GM23338 (cell line): ENCODE data around the gene CUEDC1. TPM values are rescaled to one million over a fixed set of nuclear protein-coding genes. Genes with fewer than 3 reads are reported as not detected.
"Not testable (repeated sequence)": the region's sequence is repeated elsewhere in the genome, so short reads cannot be mapped to it uniquely, and the experiment has no call there.

ENCODE experiments used
- ATAC-seq: fragments of 200-7000 bp; cut with Tn5 transposase; 3 replicates; pipeline ENCODE4 v1.9.1; 2020
- DNase-seq: peaks from one replicate; pipeline ENCODE4 v3.0.0-alpha.2; 2015; ENCODE audit warnings: low spot score
- H2AFZ ChIP-seq: fragments of 200-600 bp; sonication (generic); 2 replicates; pipeline ENCODE4 v1.8.0; 2016; ENCODE audit warnings: antibody characterized with exemption, mild to moderate bottlenecking, moderate library complexity
- H3F3A ChIP-seq: fragments of 200-600 bp; sonication (generic); replicated peaks from 2 replicates; pipeline ENCODE4 v1.8.0; 2017; ENCODE audit warnings: antibody characterized with exemption, mixed run types, low read depth
- H3K27ac ChIP-seq: fragments of 200-600 bp; sonication (generic); 2 replicates; pipeline ENCODE4 v1.6.1; 2016; ENCODE audit warnings: low read depth
- H3K27me3 ChIP-seq: fragments of 200-600 bp; sonication (generic); 2 replicates; pipeline ENCODE4 v1.8.0; 2016; ENCODE audit warnings: mild to moderate bottlenecking, mixed run types, moderate library complexity; ENCODE audit not compliant: insufficient read depth
- H3K36me3 ChIP-seq: fragments of 200-600 bp; sonication (generic); 2 replicates; pipeline ENCODE4 v1.8.0; 2016; ENCODE audit warnings: mild to moderate bottlenecking; ENCODE audit not compliant: insufficient read depth
- H3K4me1 ChIP-seq: fragments of 200-600 bp; sonication (generic); 2 replicates; pipeline ENCODE4 v1.8.0; 2016; ENCODE audit warnings: mild to moderate bottlenecking, moderate library complexity; ENCODE audit not compliant: insufficient read depth
- H3K4me2 ChIP-seq: fragments of 200-600 bp; sonication (generic); 2 replicates; pipeline ENCODE4 v1.7.1; 2017; ENCODE audit warnings: mixed run types
- H3K4me3 ChIP-seq: fragments of 200-600 bp; sonication (generic); 2 replicates; pipeline ENCODE4 v1.6.1; 2016; ENCODE audit warnings: mixed run types
- H3K79me2 ChIP-seq: fragments of 200-600 bp; sonication (generic); replicated peaks from 2 replicates; pipeline ENCODE4 v1.8.0; 2017; ENCODE audit warnings: mild to moderate bottlenecking; ENCODE audit not compliant: insufficient read depth
- H3K9me2 ChIP-seq: fragments of 200-600 bp; sonication (generic); 2 replicates; pipeline ENCODE4 v1.8.0; 2017; ENCODE audit not compliant: insufficient read depth
- H4K20me1 ChIP-seq: fragments of 200-600 bp; sonication (generic); replicated peaks from 2 replicates; pipeline ENCODE4 v1.8.0; 2017; ENCODE audit warnings: mild to moderate bottlenecking; ENCODE audit not compliant: insufficient read depth
- H3K27ac Mint-ChIP-seq: 2 replicates; pipeline ENCODE4 v1.8.0; 2020; ENCODE audit warnings: inconsistent platforms, mild to moderate bottlenecking, moderate library complexity, mixed read lengths
- H3K27me3 Mint-ChIP-seq: 3 replicates; pipeline ENCODE4 v1.8.0; 2022; ENCODE audit warnings: low read depth, mild to moderate bottlenecking, moderate library complexity, mixed read lengths, inconsistent platforms; ENCODE audit not compliant: insufficient read depth, poor library complexity
- H3K36me3 Mint-ChIP-seq: 3 replicates; pipeline ENCODE4 v1.8.0; 2021; ENCODE audit warnings: low read depth, mild to moderate bottlenecking, inconsistent platforms, moderate library complexity, mixed read lengths
- H3K4me1 Mint-ChIP-seq: 3 replicates; pipeline ENCODE4 v1.8.0; 2020; ENCODE audit warnings: mild to moderate bottlenecking, inconsistent platforms, mixed read lengths
- H3K4me3 Mint-ChIP-seq: 3 replicates; pipeline ENCODE4 v1.8.0; 2021; ENCODE audit warnings: moderate library complexity, mild to moderate bottlenecking, inconsistent platforms, mixed read lengths
- H3K9me3 Mint-ChIP-seq: 3 replicates; pipeline ENCODE4 v1.8.0; 2020; ENCODE audit warnings: moderate library complexity, mild to moderate bottlenecking, inconsistent platforms, mixed read lengths
- CREB1 ChIP-seq: fragments of 250-450 bp; sonication (Bioruptor Pico); IDR thresholded peaks from 2 replicates; pipeline ENCODE4 v1.5.0; 2020; ENCODE audit warnings: low read depth, mild to moderate bottlenecking, moderate library complexity
- CTCF ChIP-seq, 2 experiments: fragments of 200-600 bp in 1 of 2; sonication (generic) in 1 of 2; conservative IDR thresholded peaks; 2 replicates each; pipeline versions ENCODE4 v1.5.1 to v1.6.1; 2016 to 2017; ENCODE audit warnings: antibody characterized with exemption in 2 of 2, low read depth in 2 of 2, mild to moderate bottlenecking in 2 of 2, moderate library complexity in 1 of 2
- ETS1 ChIP-seq: IDR thresholded peaks from 2 replicates; pipeline ENCODE4 v1.6.1; 2016; ENCODE audit warnings: antibody characterized with exemption
- EZH2 ChIP-seq: fragments of 200-600 bp; sonication (generic); IDR thresholded peaks from one replicate; pipeline ENCODE4 v1.8.0; 2017; ENCODE audit warnings: antibody characterized with exemption, mild to moderate bottlenecking, low read depth; ENCODE audit not compliant: unreplicated experiment
- EZH2phosphoT487 ChIP-seq: fragments of 200-600 bp; sonication (generic); IDR thresholded peaks from one replicate; pipeline ENCODE4 v1.8.1; 2018; ENCODE audit warnings: antibody characterized with exemption; ENCODE audit not compliant: unreplicated experiment
- JUNB ChIP-seq: IDR thresholded peaks from one replicate; pipeline ENCODE4 v1.6.1; 2016; ENCODE audit warnings: antibody characterized with exemption; ENCODE audit not compliant: unreplicated experiment
- NANOG ChIP-seq: IDR thresholded peaks from 2 replicates; pipeline ENCODE4 v1.6.1; 2016; ENCODE audit warnings: antibody characterized with exemption, borderline replicate concordance
- POLR2AphosphoS5 ChIP-seq: IDR thresholded peaks from 2 replicates; pipeline ENCODE4 v1.6.1; 2016; ENCODE audit warnings: antibody characterized with exemption, low read depth
- REST ChIP-seq: IDR thresholded peaks from one replicate; pipeline ENCODE4 v1.6.1; 2018; ENCODE audit warnings: antibody characterized with exemption; ENCODE audit not compliant: unreplicated experiment
- STAT1 ChIP-seq: IDR thresholded peaks from one replicate; pipeline ENCODE4 v1.6.1; 2016; ENCODE audit warnings: antibody characterized with exemption; ENCODE audit not compliant: unreplicated experiment
- ZNF114 ChIP-seq: fragments of 250-450 bp; sonication (Bioruptor Pico); IDR thresholded peaks from 2 replicates; pipeline ENCODE4 v1.5.0; 2020; ENCODE audit warnings: mild to moderate bottlenecking, moderate library complexity
- ZNF331 ChIP-seq: fragments of 250-450 bp; sonication (Bioruptor Pico); IDR thresholded peaks from 2 replicates; pipeline ENCODE4 v1.5.0; 2020; ENCODE audit warnings: low read depth, mild to moderate bottlenecking, moderate library complexity
- polyA plus RNA-seq: library from polyadenylated mRNA; unstranded; fragments of >200 nt; fragmentation: Nextera tagmentation; extraction: Ambion mirVana; gene quantifications from 2 replicates; pipeline ENCODE4 v1.2.1, GENCODE V29; 2016
- total RNA-seq: library from RNA; depleted of rRNA; stranded (reverse); fragments of >200 nt; shearing (Covaris generic); gene quantifications from 2 replicates; pipeline ENCODE4 v1.2.3, GENCODE V29; 2014

CUEDC1 gene
- total and polyA plus RNA-seq, 2 experiments from 2014 or later: 3.0 to 7.7 TPM

GRCh38 chr17:57849163-57849873 is 105.9 kb downstream of the CUEDC1 start:
- H3K9me2 ChIP-seq: no peaks in the 10 kb centered on the region
- Mint-ChIP-seq H3K27ac (peak overlapping the region; percentile 91), H3K4me3 (peak overlapping the region; percentile 97), H3K9me3 (no peaks in the 10 kb centered on the region), H3K4me1 (peaks cover 21% of the 10 kb centered on the region), H3K36me3 (peaks cover 33% of the 10 kb centered on the region), H3K27me3 (no peaks in the 10 kb centered on the region)
- ATAC-seq (no peak; the same call in 2 of the 3 replicates), DNase-seq (no peak)
- TF ChIP-seq POLR2AphosphoS5 (no peak), JUNB (no peak), NANOG (no peak), EZH2 (no peak), ZNF114 (no peak), CTCF (conservative IDR thresholded peaks at IDR 0.05; ENCODE audit: low read depth in 2 of 2) (no peak), ZNF331 (CRISPR knock-in tag) (no peak), EZH2phosphoT487 (no peak), CREB1 (CRISPR knock-in tag) (no peak), STAT1 (no peak), ETS1 (no peak), REST (no peak)
- H3K79me2 ChIP-seq: peaks cover 32% of the 10 kb centered on the region
- H3K27me3 ChIP-seq: no peaks in the 10 kb centered on the region
- H3K4me2 ChIP-seq: peak overlapping the region; percentile 98
- peaks cover 17% of the 10 kb centered on the region for H3K4me1 ChIP-seq
- H3F3A ChIP-seq: 0 out of 2 replicates have a peak, but pooled peaks cover 9% of the 10 kb centered on the region
- H3K4me3 ChIP-seq: peak overlapping the region; percentile 100
- H3K27ac ChIP-seq: peak overlapping the region; percentile 47; the same call in 1 of the 2 replicates
- peak overlapping the region; percentile 86; the same call in 1 of the 2 replicates for H2AFZ ChIP-seq
- H4K20me1 ChIP-seq: no peaks in the 10 kb centered on the region; the same call in 1 of the 2 replicates
- peaks cover 13% of the 10 kb centered on the region for H3K36me3 ChIP-seq

- peaks cover 11% of the 10 kb centered on the region for H3K4me1 Mint-ChIP-seq
- not testable (repeated sequence) for H3K9me2 ChIP-seq, H3K4me3 Mint-ChIP-seq, H3K27me3 ChIP-seq, H2AFZ ChIP-seq, DNase-seq, H3F3A ChIP-seq, H3K4me2 ChIP-seq, H3K4me3 ChIP-seq, H3K27me3 Mint-ChIP-seq, H3K27ac Mint-ChIP-seq, H3K27ac ChIP-seq, H3K9me3 Mint-ChIP-seq, ATAC-seq, H4K20me1 ChIP-seq
- H3K36me3 ChIP-seq: peaks cover 13% of the 10 kb centered on the region
- H3K4me1 ChIP-seq: peaks cover 17% of the 10 kb centered on the region
- peaks cover 33% of the 10 kb centered on the region for H3K36me3 Mint-ChIP-seq
- H3K79me2 ChIP-seq: peaks cover 39% of the 10 kb centered on the region
Observed at GRCh38 chr17:57846056-57846945, 108.9 kb downstream of the CUEDC1 start.
